ENCODE data around the gene SIGLEC5. TPM values are rescaled to one million over a fixed set of nuclear protein-coding genes. Genes with fewer than 3 reads are reported as not detected.

SIGLEC5 gene
- total RNA-seq, 1 experiment from 2014 or later = not detected

- ChIA-PET CTCF (no interaction called here), POLR2A (ENCODE audit: low non-redundant PET) (no interaction called here)
- H3K36me3 ChIP-seq (ENCODE audit: insufficient read depth, low read length, poor library complexity, severe bottlenecking) = peaks cover 3% of the 10 kb centered on the region
- TF ChIP-seq CTCF (conservative IDR thresholded peaks at IDR 0.05; ENCODE audit: low read depth, low read length) (no peak), EZH2 (IDR thresholded peaks at IDR 0.05; ENCODE audit: borderline replicate concordance, low read depth, low read length, poor library complexity, severe bottlenecking) (no peak)
- no peaks in the 10 kb centered on the region for H3K4me1 ChIP-seq (ENCODE audit: insufficient read depth, low read length, poor library complexity, severe bottlenecking)
- H3K27me3 ChIP-seq (replicated peaks; ENCODE audit: insufficient read depth, low read depth, low read length, poor library complexity) = no peaks in the 10 kb centered on the region
- no peak overlapping the region for H3K4me3 ChIP-seq (ENCODE audit: low read depth, low read length, poor library complexity, severe bottlenecking)
- H3K27ac ChIP-seq (ENCODE audit: low read depth, low read length, poor library complexity, severe bottlenecking) = no peak overlapping the region
- H3K9me3 ChIP-seq (ENCODE audit: low read depth, low read length, poor library complexity, severe bottlenecking) = no peaks in the 10 kb centered on the region
- no TSS peak for BruUV-seq (replicated peaks)
- no peak for DNase-seq (ENCODE audit: low spot score)
- intact Hi-C loops (cut with micrococcal nuclease; ENCODE audit: unreplicated experiment) = no loop called here
Measured at GRCh38 chr19:51576850-51577249, 53.4 kb downstream of the SIGLEC5 start.

- H3K27ac ChIP-seq (ENCODE audit: low read depth, low read length, poor library complexity, severe bottlenecking) = no peak overlapping the region
- ChIA-PET CTCF (no interaction called here), POLR2A (ENCODE audit: low non-redundant PET) (no interaction called here)
- no TSS peak for BruUV-seq (replicated peaks)
- intact Hi-C loops (cut with micrococcal nuclease; ENCODE audit: unreplicated experiment) = no loop called here
- DNase-seq (ENCODE audit: low spot score) = no peak
- H3K36me3 ChIP-seq (ENCODE audit: insufficient read depth, low read length, poor library complexity, severe bottlenecking) = peaks cover 3% of the 10 kb centered on the region
- TF ChIP-seq EZH2 (IDR thresholded peaks at IDR 0.05; ENCODE audit: borderline replicate concordance, low read depth, low read length, poor library complexity, severe bottlenecking) = no peak
- no peak for TF ChIP-seq CTCF (conservative IDR thresholded peaks at IDR 0.05; ENCODE audit: low read depth, low read length)
- no peaks in the 10 kb centered on the region for H3K9me3 ChIP-seq (ENCODE audit: low read depth, low read length, poor library complexity, severe bottlenecking)
- peaks cover 3% of the 10 kb centered on the region for H3K4me1 ChIP-seq (ENCODE audit: insufficient read depth, low read length, poor library complexity, severe bottlenecking)
- peaks cover 13% of the 10 kb centered on the region for H3K27me3 ChIP-seq (replicated peaks; ENCODE audit: insufficient read depth, low read depth, low read length, poor library complexity)
- no peak overlapping the region for H3K4me3 ChIP-seq (ENCODE audit: low read depth, low read length, poor library complexity, severe bottlenecking)
Measured at GRCh38 chr19:51573331-51573730, 56.9 kb downstream of the SIGLEC5 start.

GRCh38 chr19:51572908-51573307 is 57.3 kb downstream of the SIGLEC5 start:
- peaks cover 3% of the 10 kb centered on the region for H3K4me1 ChIP-seq (ENCODE audit: insufficient read depth, low read length, poor library complexity, severe bottlenecking)
- H3K27ac ChIP-seq (ENCODE audit: low read depth, low read length, poor library complexity, severe bottlenecking) = no peak overlapping the region
- H3K27me3 ChIP-seq (replicated peaks; ENCODE audit: insufficient read depth, low read depth, low read length, poor library complexity) = peaks cover 17% of the 10 kb centered on the region
- no peak for TF ChIP-seq CTCF (conservative IDR thresholded peaks at IDR 0.05; ENCODE audit: low read depth, low read length)
- TF ChIP-seq EZH2 (IDR thresholded peaks at IDR 0.05; ENCODE audit: borderline replicate concordance, low read depth, low read length, poor library complexity, severe bottlenecking) = no peak
- intact Hi-C loops (cut with micrococcal nuclease; ENCODE audit: unreplicated experiment) = no loop called here
- no peak for DNase-seq (ENCODE audit: low spot score)
- no peak overlapping the region for H3K4me3 ChIP-seq (ENCODE audit: low read depth, low read length, poor library complexity, severe bottlenecking)
- H3K36me3 ChIP-seq (ENCODE audit: insufficient read depth, low read length, poor library complexity, severe bottlenecking) = peaks cover 3% of the 10 kb centered on the region
- no TSS peak for BruUV-seq (replicated peaks)
- ChIA-PET CTCF (no interaction called here), POLR2A (ENCODE audit: low non-redundant PET) (no interaction called here)
- H3K9me3 ChIP-seq (ENCODE audit: low read depth, low read length, poor library complexity, severe bottlenecking) = no peaks in the 10 kb centered on the region

Measured in A673 (cell line).